H1 (cell line): Measurements from ENCODE around the gene XAB2. TPM values are rescaled to one million over a fixed set of nuclear protein-coding genes. Genes with fewer than 3 reads are reported as not detected.

Source experiments
- CTCF ChIA-PET: fragments of 300-600 bp; sonication (Branson Sonifier 250); formaldehyde crosslinking; loops from one replicate; lab custom pipeline; 2021; ENCODE audit not compliant: partially characterized antibody; lab: Charles Lee
- POLR2A ChIA-PET: fragments of 300-600 bp; sonication (Branson Sonifier 250); formaldehyde crosslinking; loops from one replicate; lab custom pipeline; 2021; ENCODE audit warnings: inconsistent platforms; ENCODE audit not compliant: partially characterized antibody; lab: Charles Lee
- DNase-seq, 2 experiments: peaks; one replicate each; pipeline versions ENCODE4 v3.0.0 to v3.0.0-alpha.2; 2010 to 2022; ENCODE audit warnings: low spot score in 2 of 2, low read depth in 1 of 2, mixed read lengths in 1 of 2
- FAIRE-seq: peaks from 2 replicates; lab custom pipeline; 2011; peaks lifted over from hg19 to GRCh38; lab: Jason Lieb, UNC
- H2AFZ ChIP-seq: 2 replicates; pipeline ENCODE4 v1.8.1; 2012; ENCODE audit warnings: low read length, inconsistent platforms
- H2AK5ac ChIP-seq: 2 replicates; pipeline ENCODE4 v1.6.1; 2013; ENCODE audit warnings: low read depth, low read length
- H2BK120ac ChIP-seq: replicated peaks from 2 replicates; pipeline ENCODE3; 2013; ENCODE audit warnings: low read depth, low read length, inconsistent platforms
- H2BK12ac ChIP-seq: 2 replicates; pipeline ENCODE4 v1.6.1; 2013; ENCODE audit warnings: low read depth, low read length
- H2BK15ac ChIP-seq: 2 replicates; pipeline ENCODE4 v1.6.1; 2013; ENCODE audit warnings: low read length
- H2BK20ac ChIP-seq: 2 replicates; pipeline ENCODE4 v1.6.1; 2013; ENCODE audit warnings: low read length
- H2BK5ac ChIP-seq: 2 replicates; pipeline ENCODE4 v1.6.1; 2013; ENCODE audit warnings: low read depth, low read length
- H3K14ac ChIP-seq: 2 replicates; pipeline ENCODE4 v1.6.1; 2013; ENCODE audit warnings: inconsistent platforms; ENCODE audit not compliant: insufficient read length
- H3K18ac ChIP-seq: 2 replicates; pipeline ENCODE4 v1.6.1; 2013; ENCODE audit warnings: low read length; ENCODE audit errors: extremely low read depth
- H3K23ac ChIP-seq: 2 replicates; pipeline ENCODE4 v1.6.1; 2013; ENCODE audit warnings: inconsistent platforms; ENCODE audit not compliant: insufficient read length
- H3K23me2 ChIP-seq: 2 replicates; pipeline ENCODE4 v1.6.1; 2013; ENCODE audit warnings: low read depth, low read length
- H3K27ac ChIP-seq: 2 replicates; pipeline ENCODE4 v1.6.1; 2011; ENCODE audit warnings: low read depth, low read length, inconsistent platforms
- H3K27me3 ChIP-seq, 4 experiments: replicated peaks in 1 of 4; 1 replicate in 1 of 4; 2 replicates in 3 of 4; pipeline versions ENCODE4 v1.6.1 to v1.8.1; 2011 to 2013; ENCODE audit warnings: low read length in 3 of 4, mild to moderate bottlenecking in 3 of 4, inconsistent platforms in 2 of 4, mixed read lengths in 2 of 4, moderate library complexity in 1 of 4; ENCODE audit not compliant: control insufficient read depth in 3 of 4, insufficient read depth in 3 of 4; ENCODE audit errors: extremely low read depth in 1 of 4
- H3K36me3 ChIP-seq, 4 experiments: 2 replicates each; pipeline versions ENCODE4 v1.6.1 to v1.8.1; 2011 to 2013; ENCODE audit warnings: mild to moderate bottlenecking in 4 of 4, low read length in 3 of 4, moderate library complexity in 2 of 4, control low read depth in 1 of 4, inconsistent platforms in 1 of 4; ENCODE audit not compliant: insufficient read depth in 4 of 4, control insufficient read depth in 2 of 4
- H3K4ac ChIP-seq: replicated peaks from 2 replicates; pipeline ENCODE3; 2013; ENCODE audit warnings: low read length, low read depth, mixed read lengths, inconsistent platforms; ENCODE audit not compliant: insufficient read length
- H3K4me1 ChIP-seq, 4 experiments: replicated peaks in 1 of 4; 1 replicate in 1 of 4; 2 replicates in 3 of 4; pipeline versions ENCODE4 v1.6.1 to v1.8.1; 2011 to 2013; ENCODE audit warnings: low read length in 3 of 4, inconsistent platforms in 2 of 4, mixed read lengths in 1 of 4; ENCODE audit not compliant: insufficient read depth in 4 of 4, control insufficient read depth in 3 of 4
- H3K4me2 ChIP-seq, 2 experiments: 2 replicates each; pipeline versions ENCODE4 v1.6.1 to v1.8.1; 2011 to 2013; ENCODE audit warnings: low read depth in 2 of 2, low read length in 2 of 2, control low read depth in 1 of 2, inconsistent platforms in 1 of 2, mild to moderate bottlenecking in 1 of 2; ENCODE audit not compliant: insufficient read depth in 1 of 2
- H3K4me3 ChIP-seq, 4 experiments: fragments of 200-600, 300-600 bp in 1 of 4; sonication (generic), shearing (Covaris generic), sonication (Bioruptor Twin) in 1 of 4; 2 replicates each; pipeline versions ENCODE4 v1.5.1 to v1.8.1; 2011 to 2016; ENCODE audit warnings: low read length in 4 of 4, low read depth in 3 of 4, control low read depth in 2 of 4, inconsistent platforms in 2 of 4, mild to moderate bottlenecking in 2 of 4, mixed read lengths in 1 of 4, moderate library complexity in 1 of 4; ENCODE audit not compliant: insufficient read depth in 2 of 4; ENCODE audit errors: extremely low read depth in 1 of 4
- H3K56ac ChIP-seq: replicated peaks from 2 replicates; pipeline ENCODE3; 2013; ENCODE audit warnings: low read depth, mild to moderate bottlenecking, mixed read lengths, low read length, inconsistent platforms; ENCODE audit not compliant: insufficient read length
- H3K79me1 ChIP-seq: 2 replicates; pipeline ENCODE4 v1.6.1; 2013; ENCODE audit warnings: low read depth, low read length, control low read depth
- H3K79me2 ChIP-seq, 2 experiments: 2 replicates each; pipeline versions ENCODE4 v1.6.1 to v1.8.1; 2012 to 2013; ENCODE audit warnings: low read length in 2 of 2, mild to moderate bottlenecking in 2 of 2, inconsistent platforms in 1 of 2; ENCODE audit not compliant: insufficient read depth in 2 of 2, control insufficient read depth in 1 of 2
- H3K9ac ChIP-seq, 4 experiments: replicated peaks in 1 of 4; 1 replicate in 1 of 4; 2 replicates in 3 of 4; pipeline versions ENCODE4 v1.6.1 to v1.8.1; 2011 to 2013; ENCODE audit warnings: low read depth in 3 of 4, low read length in 3 of 4, control low read depth in 2 of 4, mild to moderate bottlenecking in 2 of 4, moderate library complexity in 2 of 4, inconsistent platforms in 1 of 4; ENCODE audit errors: extremely low read depth in 1 of 4
- H3K9me3 ChIP-seq, 2 experiments: 2 replicates each; pipeline versions ENCODE4 v1.6.1 to v1.8.1; 2012 to 2013; ENCODE audit warnings: mild to moderate bottlenecking in 2 of 2, moderate library complexity in 2 of 2, control low read depth in 1 of 2, inconsistent platforms in 1 of 2, low read depth in 1 of 2, low read length in 1 of 2, mixed read lengths in 1 of 2; ENCODE audit not compliant: insufficient read depth in 2 of 2
- H4K20me1 ChIP-seq, 2 experiments: replicated peaks in 1 of 2; 2 replicates each; pipeline versions ENCODE3 to v1.8.1; 2011 to 2013; ENCODE audit warnings: inconsistent platforms in 2 of 2, low read length in 2 of 2, mild to moderate bottlenecking in 1 of 2; ENCODE audit not compliant: insufficient read depth in 2 of 2, control insufficient read depth in 1 of 2
- H4K5ac ChIP-seq: 2 replicates; pipeline ENCODE4 v1.6.1; 2013; ENCODE audit warnings: low read length, low read depth, mixed read lengths, inconsistent platforms; ENCODE audit not compliant: insufficient read length
- H4K8ac ChIP-seq: 2 replicates; pipeline ENCODE4 v1.8.0; 2013; ENCODE audit warnings: mild to moderate bottlenecking, moderate library complexity, low read length, inconsistent platforms; ENCODE audit not compliant: insufficient read depth; ENCODE audit errors: extremely low read depth
- H4K91ac ChIP-seq: replicated peaks from 2 replicates; pipeline ENCODE3; 2013; ENCODE audit warnings: low read length, mixed read lengths, inconsistent platforms; ENCODE audit not compliant: insufficient read length
- CHD1 ChIP-seq: IDR thresholded peaks from 2 replicates; pipeline ENCODE4 v1.6.1; 2012; ENCODE audit warnings: low read depth, low read length, improper control_type of control experiment
- HDAC2 ChIP-seq, 2 experiments: fragments of 300-600 bp in 1 of 2; sonication (generic) in 1 of 2; IDR thresholded peaks; 2 replicates each; pipeline ENCODE4 v1.6.1; 2011 to 2012; ENCODE audit warnings: low read depth in 2 of 2, low read length in 2 of 2, mild to moderate bottlenecking in 2 of 2, moderate library complexity in 2 of 2, borderline replicate concordance in 1 of 2, inconsistent platforms in 1 of 2
- POLR2A ChIP-seq, 2 experiments: IDR thresholded peaks; 1 replicate in 1 of 2; 2 replicates in 1 of 2; pipeline ENCODE4 v1.6.1; 2011; ENCODE audit warnings: low read depth in 2 of 2, low read length in 2 of 2, mild to moderate bottlenecking in 2 of 2; ENCODE audit errors: control extremely low read depth in 1 of 2
- SIRT6 ChIP-seq: IDR thresholded peaks from one replicate; pipeline ENCODE4 v1.7.1; 2012; ENCODE audit warnings: low read length, inconsistent platforms
- TAF1 ChIP-seq: IDR thresholded peaks from 2 replicates; pipeline ENCODE4 v1.6.1; 2011; ENCODE audit warnings: mild to moderate bottlenecking, low read depth, low read length
- WGBS, 2 experiments: shearing (Covaris generic) in 1 of 2; methylation state at CpG; one replicate each; pipeline versions ENCODE4 v1.1.6 to v1.1.7; 2013 to 2015; ENCODE audit warnings: low lambda C conversion rate in 2 of 2, mixed read lengths in 2 of 2, inconsistent platforms in 1 of 2, low coverage in 1 of 2, missing lambda C conversion rate in 1 of 2; ENCODE audit not compliant: insufficient replicate concordance in 2 of 2, insufficient coverage in 1 of 2, insufficient read length in 1 of 2; ENCODE audit errors: extremely low coverage in 1 of 2, missing lambda C conversion rate in 1 of 2; 5-methylcytosine and 5-hydroxymethylcytosine counted together
- polyA plus RNA-seq, 7 experiments: library from polyadenylated mRNA; depleted of rRNA in 3 of 7; stranded (reverse) in 5 of 7; unstranded in 2 of 7; fragments of >200 nt in 5 of 7; fragments of 200-250 nt in 2 of 7; gene quantifications; 1 replicate in 5 of 7; 2 replicates in 1 of 7; 4 replicates in 1 of 7; pipeline versions ENCODE4 v1.2.1 to v1.2.3, GENCODE V29; 2011 to 2013; ENCODE audit warnings: missing spikeins in 2 of 7, mixed read lengths in 2 of 7
- total RNA-seq: library from RNA; stranded (reverse); fragmentation: NEBNext Ultra II Directional; extraction: Animal tissue kit (Norgen Biotek cat#: 25700); gene quantifications from 2 replicates; pipeline ENCODE4 v1.2.1, GENCODE V29; 2021

The XAB2 gene
- total and polyA plus RNA-seq, 2 of the 8 experiments (the other 6 are each of a cell fraction or from before 2014, with no cell fraction given) = 48.2 to 49.4 TPM

GRCh38 chr19:7654401-7654800 lies 25.1 kb upstream of the XAB2 start:
- 81% methylated on average over 8 of the region's 8 CpGs; no CpG with 5 or more reads in 1 of the 2 experiments for WGBS, 2 experiments
- ChIA-PET CTCF (interaction anchor here (1.0 to 3.1 kb wide), 2 partner anchors 14 to 26 kb away, joined by 3 to 13 read pairs; partner anchors contain the start of gene TRAPPC5), POLR2A (no interaction called here)
- H2AK5ac ChIP-seq = no peak overlapping the region
- H3K18ac ChIP-seq = no peak overlapping the region
- H4K91ac ChIP-seq = no peak overlapping the region
- no peaks in the 10 kb centered on the region for H3K79me1 ChIP-seq
- H3K9me3 ChIP-seq = no peaks in the 10 kb centered on the region
- H2AFZ ChIP-seq = no peak overlapping the region
- H3K79me2 ChIP-seq = no peaks in the 10 kb centered on the region
- TF ChIP-seq HDAC2 (IDR thresholded peaks at IDR 0.05; ENCODE audit: borderline replicate concordance in 1 of 2, low read depth in 2 of 2, low read length in 2 of 2) = no peak
- TF ChIP-seq POLR2A (IDR thresholded peaks at IDR 0.05; ENCODE audit: control extremely low read depth in 1 of 2, low read depth in 2 of 2, low read length in 2 of 2) = no peak
- TF ChIP-seq TAF1 = no peak
- TF ChIP-seq SIRT6 = no peak
- no peak for TF ChIP-seq CHD1
- no peak overlapping the region for H2BK20ac ChIP-seq
- no peaks in the 10 kb centered on the region for H3K36me3 ChIP-seq
- peaks cover 2 to 18% (median 6%) of the 10 kb centered on the region in 4 experiments for H3K27me3 ChIP-seq
- no peak overlapping the region for H3K4ac ChIP-seq
- H3K9ac ChIP-seq = no peak overlapping the region
- H3K14ac ChIP-seq = no peak overlapping the region
- H4K5ac ChIP-seq = no peak overlapping the region
- H3K4me2 ChIP-seq = no peak overlapping the region
- no peak overlapping the region for H3K4me3 ChIP-seq
- H3K4me1 ChIP-seq = peaks cover 0 to 2% (median 0%) of the 10 kb centered on the region in 4 experiments; a peak in 4 of 7 replicates
- H3K23me2 ChIP-seq = 0 out of 2 replicates have a peak, but pooled peaks cover 2% of the 10 kb centered on the region
- H3K27ac ChIP-seq = no peak overlapping the region
- H3K23ac ChIP-seq = no peak overlapping the region
- peaks cover 0 to 1% of the 10 kb centered on the region in 2 experiments for H4K20me1 ChIP-seq
- no peak overlapping the region for H2BK12ac ChIP-seq
- H2BK120ac ChIP-seq = no peak overlapping the region
- no peak overlapping the region for H2BK5ac ChIP-seq
- no peak overlapping the region for H2BK15ac ChIP-seq
- no peak overlapping the region for H3K56ac ChIP-seq
- H4K8ac ChIP-seq = no peak overlapping the region
- FAIRE-seq (no peak), DNase-seq (no peak)
